ENCODE results near the gene PCDHGA8.

PCDHGA8 gene

GRCh38 chr5:141349917-141350619, 42.4 kb upstream of the PCDHGA8 start, which contains the start of gene PCDHGB1:
Gene PCDHGB1, plus strand, starts transcription at chr5:141350099. Its CDS starts 162 bp downstream, at chr5:141350261.
- peak; percentile 72 for TF ChIP-seq CTCF (IDR thresholded peaks at IDR 0.05; ENCODE audit: insufficient read depth, low read length, poor library complexity, severe bottlenecking)
- no peak for DNase-seq (ENCODE audit: extremely low read depth, insufficient read length)
- Histone ChIP-seq H3K36me3 (ENCODE audit: control insufficient read depth, insufficient read depth, low read length) (no peaks in the 10 kb centered on the region), H3K4me3 (replicated peaks; ENCODE audit: low read depth, low read length) (peak within 1 kb of the TSS; percentile 58), H3K27me3 (replicated peaks; ENCODE audit: control insufficient read depth, insufficient read depth, low read length) (no peaks in the 10 kb centered on the region)

- Histone ChIP-seq H3K4me3 (replicated peaks; ENCODE audit: low read depth, low read length) (no peak overlapping the region), H3K27me3 (replicated peaks; ENCODE audit: control insufficient read depth, insufficient read depth, low read length) (no peaks in the 10 kb centered on the region), H3K36me3 (ENCODE audit: control insufficient read depth, insufficient read depth, low read length) (no peaks in the 10 kb centered on the region)
- no peak for DNase-seq (ENCODE audit: extremely low read depth, insufficient read length)
- TF ChIP-seq CTCF (IDR thresholded peaks at IDR 0.05; ENCODE audit: insufficient read depth, low read length, poor library complexity, severe bottlenecking) = no peak
Measured at GRCh38 chr5:141351591-141351990, 40.8 kb upstream of the PCDHGA8 start.

- peak; percentile 28 for TF ChIP-seq CTCF (IDR thresholded peaks at IDR 0.05; ENCODE audit: insufficient read depth, low read length, poor library complexity, severe bottlenecking)
- Histone ChIP-seq H3K36me3 (ENCODE audit: control insufficient read depth, insufficient read depth, low read length) (no peaks in the 10 kb centered on the region), H3K27me3 (replicated peaks; ENCODE audit: control insufficient read depth, insufficient read depth, low read length) (no peaks in the 10 kb centered on the region), H3K4me3 (replicated peaks; ENCODE audit: low read depth, low read length) (no peak within 1 kb of the TSS)
- DNase-seq (ENCODE audit: extremely low read depth, insufficient read length) = no peak
Measured at GRCh38 chr5:141354900-141355469, 37.4 kb upstream of the PCDHGA8 start, which contains the start of gene PCDHGA4. Gene PCDHGA4, plus strand, starts transcription at chr5:141355021. Its CDS starts 87 bp downstream, at chr5:141355108.

GRCh38 chr5:141355641-141356040, 36.8 kb upstream of the PCDHGA8 start:
- Histone ChIP-seq H3K4me3 (replicated peaks; ENCODE audit: low read depth, low read length) (no peak overlapping the region), H3K36me3 (ENCODE audit: control insufficient read depth, insufficient read depth, low read length) (no peaks in the 10 kb centered on the region), H3K27me3 (replicated peaks; ENCODE audit: control insufficient read depth, insufficient read depth, low read length) (no peaks in the 10 kb centered on the region)
- TF ChIP-seq CTCF (IDR thresholded peaks at IDR 0.05; ENCODE audit: insufficient read depth, low read length, poor library complexity, severe bottlenecking) = no peak
- DNase-seq (ENCODE audit: extremely low read depth, insufficient read length) = no peak

- Histone ChIP-seq H3K4me3 (replicated peaks; ENCODE audit: low read depth, low read length) (no peak overlapping the region), H3K27me3 (replicated peaks; ENCODE audit: control insufficient read depth, insufficient read depth, low read length) (no peaks in the 10 kb centered on the region), H3K36me3 (ENCODE audit: control insufficient read depth, insufficient read depth, low read length) (no peaks in the 10 kb centered on the region)
- no peak for DNase-seq (ENCODE audit: extremely low read depth, insufficient read length)
- no peak for TF ChIP-seq CTCF (IDR thresholded peaks at IDR 0.05; ENCODE audit: insufficient read depth, low read length, poor library complexity, severe bottlenecking)
Measured at GRCh38 chr5:141356133-141356532, 36.3 kb upstream of the PCDHGA8 start.
